Thymus (tissue), 11 donors: ENCODE measurements around the gene HTR3B. TPM values are rescaled to one million over a fixed set of nuclear protein-coding genes. Genes with fewer than 3 reads are reported as not detected.

Experiments
- DNase-seq, 9 donors: peaks; one replicate each; pipeline ENCODE4 v3.0.0-alpha.2; 2013; ENCODE audit warnings: low spot score in 9 of 9, low read depth in 6 of 9, missing footprints in 1 of 9
- H3K27ac ChIP-seq, 2 donors: one replicate each; pipeline ENCODE4 v1.5.1; 2013; ENCODE audit warnings: control low read depth in 1 of 2, low read depth in 1 of 2, low read length in 1 of 2, mild to moderate bottlenecking in 1 of 2, moderate library complexity in 1 of 2
- H3K27me3 ChIP-seq, 2 donors: one replicate each; pipeline ENCODE4 v1.5.1; 2013; ENCODE audit warnings: low read length in 1 of 2; ENCODE audit not compliant: control insufficient read depth in 2 of 2, insufficient read depth in 1 of 2
- H3K36me3 ChIP-seq, 2 donors: one replicate each; pipeline ENCODE4 v1.5.1; 2013; ENCODE audit warnings: low read length in 1 of 2, mild to moderate bottlenecking in 1 of 2, moderate library complexity in 1 of 2; ENCODE audit not compliant: control insufficient read depth in 2 of 2, insufficient read depth in 2 of 2
- H3K4me1 ChIP-seq, 2 donors: one replicate each; pipeline ENCODE4 v1.5.1; 2013; ENCODE audit warnings: low read length in 2 of 2; ENCODE audit not compliant: control insufficient read depth in 2 of 2, insufficient read depth in 2 of 2
- H3K4me3 ChIP-seq, 2 donors: one replicate each; pipeline ENCODE4 v1.5.1; 2013; ENCODE audit warnings: low read length in 2 of 2, control low read depth in 1 of 2, mild to moderate bottlenecking in 1 of 2
- H3K9me3 ChIP-seq, 2 donors: one replicate each; pipeline ENCODE4 v1.5.1; 2013; ENCODE audit warnings: low read length in 1 of 2, mild to moderate bottlenecking in 1 of 2; ENCODE audit not compliant: control insufficient read depth in 2 of 2, insufficient read depth in 1 of 2
- WGBS: extraction: QIAGEN DNeasy Blood & Tissue Kit; methylation state at CpG from one replicate; pipeline ENCODE4 v1.1.7; 2013; 5-methylcytosine and 5-hydroxymethylcytosine counted together
- polyA plus RNA-seq: library from polyadenylated mRNA; stranded (reverse); fragments of 200-250 nt; gene quantifications from one replicate; pipeline ENCODE4 v1.2.3, GENCODE V29; 2013
- total RNA-seq: library from RNA; stranded (reverse); fragments of 120-200 nt; gene quantifications from one replicate; pipeline ENCODE4 v1.2.4, GENCODE V29; 2013
- donor health status: healthy.

Gene HTR3B
- total and polyA plus RNA-seq, 2 donors: 0.09 to 0.11 TPM

GRCh38 chr11:113989916-113990315, 85.3 kb downstream of the HTR3B start:
- Histone ChIP-seq H3K4me3 (no peak overlapping the region), H3K36me3 (no peaks in the 10 kb centered on the region), H3K27ac (no peak overlapping the region), H3K9me3 (no peaks in the 10 kb centered on the region), H3K4me1 (no peaks in the 10 kb centered on the region), H3K27me3 (peaks cover 0 to 12% of the 10 kb centered on the region in 2 donors)
- DNase-seq: no peak
- 89% methylated on average over 2 of the region's 2 CpGs for WGBS

- Histone ChIP-seq H3K9me3 (no peaks in the 10 kb centered on the region), H3K27me3 (peaks cover 0 to 12% of the 10 kb centered on the region in 2 donors), H3K4me1 (no peaks in the 10 kb centered on the region), H3K4me3 (no peak overlapping the region), H3K27ac (no peak overlapping the region), H3K36me3 (no peaks in the 10 kb centered on the region)
- DNase-seq: peak in 5 of 9 donors; percentile 9 to 48 (median 13)
- 20% methylated on average over 4 of the region's 4 CpGs for WGBS
Measured at GRCh38 chr11:113991170-113991569, 86.6 kb downstream of the HTR3B start.

GRCh38 chr11:113991718-113992458, 87.3 kb downstream of the HTR3B start:
- Histone ChIP-seq H3K9me3 (no peaks in the 10 kb centered on the region), H3K4me1 (no peaks in the 10 kb centered on the region), H3K27ac (no peak overlapping the region), H3K36me3 (no peaks in the 10 kb centered on the region), H3K4me3 (no peak overlapping the region), H3K27me3 (peaks cover 0 to 12% of the 10 kb centered on the region in 2 donors)
- no peak for DNase-seq
- 80% methylated on average over 7 of the region's 7 CpGs for WGBS

GRCh38 chr11:113992459-113993110, 88.0 kb downstream of the HTR3B start:
- no peaks in the 10 kb centered on the region for H3K36me3 ChIP-seq
- no peak for DNase-seq
- no peaks in the 10 kb centered on the region for H3K4me1 ChIP-seq
- no peak overlapping the region for H3K27ac ChIP-seq
- H3K4me3 ChIP-seq: no peak overlapping the region
- H3K9me3 ChIP-seq: no peaks in the 10 kb centered on the region
- peaks cover 0 to 12% of the 10 kb centered on the region in 2 donors for H3K27me3 ChIP-seq
- WGBS: 39% methylated on average over 7 of the region's 7 CpGs

- no peaks in the 10 kb centered on the region for H3K36me3 ChIP-seq
Measured at GRCh38 chr11:113994077-113994954, 89.7 kb downstream of the HTR3B start.

More at GRCh38 chr11:113994077-113994954, 89.7 kb downstream of the HTR3B start:
- Histone ChIP-seq H3K9me3 (no peaks in the 10 kb centered on the region), H3K27ac (no peak overlapping the region), H3K4me3 (no peak overlapping the region), H3K27me3 (peaks cover 0 to 12% of the 10 kb centered on the region in 2 donors), H3K4me1 (no peaks in the 10 kb centered on the region)
- DNase-seq: peak in 6 of 9 donors; percentile 8 to 37 (median 22)
- WGBS: 5% methylated on average over 6 of the region's 6 CpGs

Other genes starting within 250 kb of the HTR3B start
- 0.28 TPM for gene TMPRSS5, start 198.5 kb upstream of the HTR3B start, total RNA-seq
- gene TMPRSS5, start 198.5 kb upstream of the HTR3B start, polyA plus RNA-seq: 1.1 TPM
- 18.8 TPM for gene ZW10, start 131.1 kb upstream of the HTR3B start, total RNA-seq
- gene ZW10, start 131.1 kb upstream of the HTR3B start, polyA plus RNA-seq: 6.0 TPM
- gene CLDN25, start 125.0 kb upstream of the HTR3B start, total RNA-seq: not detected
- not detected for gene CLDN25, start 125.0 kb upstream of the HTR3B start, polyA plus RNA-seq
- gene USP28, start 29.2 kb upstream of the HTR3B start, total RNA-seq: 13.6 TPM
- gene USP28, start 29.2 kb upstream of the HTR3B start, polyA plus RNA-seq: 7.4 TPM
- 0.52 TPM for gene HTR3A, start 70.3 kb downstream of the HTR3B start, total RNA-seq
- gene HTR3A, start 70.3 kb downstream of the HTR3B start, polyA plus RNA-seq: 2.6 TPM
- gene ZBTB16, start 154.9 kb downstream of the HTR3B start, total RNA-seq: 5.7 TPM
- 21.5 TPM for gene ZBTB16, start 154.9 kb downstream of the HTR3B start, polyA plus RNA-seq